Left colon (tissue), 2 donors: ENCODE data around the gene TBC1D3I. TPM values are rescaled to one million over a fixed set of nuclear protein-coding genes. Genes with fewer than 3 reads are reported as not detected.
"Not testable (repeated sequence)": the region's sequence is repeated elsewhere in the genome, so short reads cannot be mapped to it uniquely, and the experiment has no call there.

Experiments
- ATAC-seq: fragments of 200-7000 bp; cut with Tn5 transposase; one replicate; pipeline ENCODE4 v1.9.1; 2020; ENCODE audit warnings: mild to moderate bottlenecking, moderate library complexity
- DNase-seq, 2 donors: peaks; one replicate each; pipeline ENCODE4 v3.0.0-alpha.2; 2020
- intact Hi-C, 2 donors: fragments of 100-400 bp; cut with DNase I in 1 of 2; cut with micrococcal nuclease in 1 of 2; formaldehyde crosslinking; loops; one replicate each; pipeline versions ENCODE4 v1.11.2 to v1.14.0; 2022; cut with DNase I, micrococcal nuclease
- total RNA-seq, 2 donors: library from RNA; stranded (reverse); fragmentation: NEBNext Ultra II Directional; extraction: Animal tissue kit (Norgen Biotek cat#: 25700); gene quantifications; one replicate each; pipeline ENCODE4 v1.2.1, GENCODE V29; 2021
- donor health status: DM: no; HTN: no; CAD: no.
- donor health status: DM: yes; HTN: yes; CAD: no.

TBC1D3I gene
- total RNA-seq, 2 donors from 2014 or later: 0.22 to 0.70 TPM

DNA sequence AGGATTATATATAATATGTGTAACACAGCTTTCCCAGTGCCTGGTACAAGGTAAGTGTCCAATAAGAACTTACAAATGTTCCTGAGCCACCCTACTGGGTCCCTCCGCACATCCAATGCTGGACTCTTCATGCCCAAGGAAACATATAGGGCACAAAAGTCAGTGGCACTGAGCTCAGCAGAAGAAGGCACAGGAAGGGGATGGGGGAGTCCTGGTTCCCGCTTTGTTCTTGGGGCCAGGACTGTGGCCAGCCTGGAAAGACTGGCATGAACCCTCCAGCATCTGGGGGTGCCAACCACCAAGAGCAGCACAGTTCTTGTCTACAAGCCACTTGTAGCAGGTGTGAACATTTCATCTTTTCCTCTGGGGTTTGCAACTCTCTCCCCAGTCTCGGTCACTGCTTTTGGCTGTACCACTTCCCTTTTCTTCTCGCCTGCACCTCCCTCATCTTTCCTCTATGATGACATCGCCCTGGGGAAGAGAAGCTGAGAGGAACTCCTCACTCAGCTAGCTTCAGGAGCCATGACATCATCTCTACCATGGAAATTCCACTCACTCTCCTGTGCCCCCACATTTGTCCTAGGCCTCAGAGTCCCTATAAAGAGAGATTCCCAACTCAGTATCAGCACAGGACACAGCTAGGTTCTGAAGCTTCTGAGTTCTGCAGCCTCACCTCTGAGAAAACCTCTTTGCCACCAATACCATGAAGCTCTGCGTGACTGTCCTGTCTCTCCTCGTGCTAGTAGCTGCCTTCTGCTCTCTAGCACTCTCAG lies 53.7 kb downstream of the TBC1D3I start, which contains the start of gene CCL4L2:
Gene CCL4L2, plus strand, starts transcription at position 625 of the 773 bp plus-strand sequence.
- intact Hi-C loops, DNase-seq: not testable (repeated sequence)
- ATAC-seq: peak; percentile 17

DNA sequence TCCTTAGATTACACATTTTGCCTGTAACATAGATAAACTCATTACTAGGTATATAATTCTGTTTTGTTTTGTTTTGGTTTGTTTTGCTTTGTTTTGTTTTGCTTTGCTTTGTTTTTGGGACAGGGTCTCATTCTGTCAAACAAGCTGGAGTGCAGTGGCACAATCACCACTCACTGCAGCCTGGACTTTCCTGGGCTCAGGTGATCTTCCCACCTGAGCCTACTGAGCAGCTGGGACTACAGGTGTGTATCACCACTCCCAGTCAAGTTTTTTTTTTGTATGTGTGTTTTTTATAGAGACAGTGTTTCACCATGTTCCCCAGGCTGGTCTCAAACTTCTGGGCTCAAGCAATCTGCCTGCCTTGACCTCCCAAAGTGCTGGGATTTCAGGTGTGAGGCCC lies 54.8 kb downstream of the TBC1D3I start:
- intact Hi-C loops: no loop called here
- ATAC-seq (no peak), DNase-seq (no peak)

DNA sequence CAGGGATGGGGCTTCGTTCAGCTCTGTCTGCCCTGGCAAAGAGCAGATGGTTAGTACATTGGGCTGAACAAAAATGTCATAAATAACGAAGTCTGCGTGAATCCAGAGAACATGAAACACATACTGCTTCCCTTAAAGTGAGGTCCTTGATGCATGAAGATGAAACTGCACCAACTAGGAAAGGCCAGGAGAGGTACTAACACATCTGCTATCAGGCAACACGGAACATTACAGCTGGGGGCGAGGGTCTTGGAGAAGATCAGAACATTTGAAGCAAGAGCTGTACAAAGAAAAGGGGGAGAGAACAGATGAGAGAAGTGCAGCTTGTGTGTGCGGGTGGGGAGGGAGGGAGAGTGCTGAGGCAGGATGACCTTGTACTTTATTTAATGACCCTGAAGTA lies 57.0 kb downstream of the TBC1D3I start:
- ATAC-seq, intact Hi-C loops, DNase-seq: not testable (repeated sequence)

DNA sequence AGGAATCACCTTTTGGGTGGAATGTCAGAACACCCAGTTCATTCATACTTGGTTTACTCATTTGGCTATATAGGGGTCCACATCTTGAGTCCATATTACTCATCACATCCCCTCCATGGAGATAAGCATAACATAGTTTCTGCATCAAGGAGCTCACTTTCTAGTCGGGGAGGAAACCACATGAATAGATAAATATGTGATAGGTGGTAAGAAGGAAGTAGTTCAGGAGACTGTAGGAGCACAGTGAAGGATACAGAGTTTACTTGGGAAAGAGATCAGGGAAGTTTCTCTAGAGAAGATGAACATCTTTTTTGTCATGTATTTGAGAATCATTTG lies 57.9 kb downstream of the TBC1D3I start:
- ATAC-seq, DNase-seq, intact Hi-C loops: not testable (repeated sequence)

DNA sequence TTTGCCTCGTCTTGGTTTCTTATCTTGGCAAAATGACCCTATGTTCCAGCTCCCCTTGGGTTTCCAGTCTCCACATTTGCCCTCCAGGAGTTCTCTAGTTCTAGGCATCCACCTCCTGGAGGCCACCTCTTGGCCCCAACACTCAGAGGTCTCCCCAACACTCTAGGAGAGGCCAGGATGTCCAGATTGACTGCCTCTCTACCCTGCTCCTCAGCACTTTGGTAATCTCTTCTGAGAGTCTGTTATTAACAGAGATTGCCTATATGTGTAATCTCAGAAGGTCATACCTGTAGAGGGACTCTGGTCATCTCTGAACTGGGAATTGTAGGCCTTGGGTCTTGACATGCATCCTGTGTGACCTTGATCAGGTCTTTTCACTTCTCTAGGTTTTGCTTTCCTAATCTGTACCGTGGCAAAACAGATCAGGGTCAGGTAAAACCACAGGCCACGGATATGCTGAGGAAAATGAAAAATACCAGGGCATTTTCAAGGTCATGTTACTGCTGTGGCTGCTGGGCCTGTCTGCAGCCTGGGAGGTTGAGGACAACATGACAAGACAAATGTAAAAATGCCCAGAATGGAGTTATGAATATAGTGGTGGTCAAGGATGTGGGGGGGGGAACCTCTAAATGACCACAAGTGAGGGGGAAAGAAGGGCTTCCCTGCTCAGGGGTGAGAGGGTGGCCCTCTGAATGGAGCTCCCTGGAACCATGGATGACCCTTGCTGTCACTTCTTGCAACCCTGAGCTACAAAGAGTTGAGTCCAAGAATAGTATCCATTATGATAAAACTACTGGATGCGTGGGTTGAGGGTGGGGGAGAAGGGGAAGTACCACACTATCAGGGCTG lies 58.5 kb downstream of the TBC1D3I start:
- intact Hi-C loops: no loop called here
- ATAC-seq (no peak), DNase-seq (no peak)

DNA sequence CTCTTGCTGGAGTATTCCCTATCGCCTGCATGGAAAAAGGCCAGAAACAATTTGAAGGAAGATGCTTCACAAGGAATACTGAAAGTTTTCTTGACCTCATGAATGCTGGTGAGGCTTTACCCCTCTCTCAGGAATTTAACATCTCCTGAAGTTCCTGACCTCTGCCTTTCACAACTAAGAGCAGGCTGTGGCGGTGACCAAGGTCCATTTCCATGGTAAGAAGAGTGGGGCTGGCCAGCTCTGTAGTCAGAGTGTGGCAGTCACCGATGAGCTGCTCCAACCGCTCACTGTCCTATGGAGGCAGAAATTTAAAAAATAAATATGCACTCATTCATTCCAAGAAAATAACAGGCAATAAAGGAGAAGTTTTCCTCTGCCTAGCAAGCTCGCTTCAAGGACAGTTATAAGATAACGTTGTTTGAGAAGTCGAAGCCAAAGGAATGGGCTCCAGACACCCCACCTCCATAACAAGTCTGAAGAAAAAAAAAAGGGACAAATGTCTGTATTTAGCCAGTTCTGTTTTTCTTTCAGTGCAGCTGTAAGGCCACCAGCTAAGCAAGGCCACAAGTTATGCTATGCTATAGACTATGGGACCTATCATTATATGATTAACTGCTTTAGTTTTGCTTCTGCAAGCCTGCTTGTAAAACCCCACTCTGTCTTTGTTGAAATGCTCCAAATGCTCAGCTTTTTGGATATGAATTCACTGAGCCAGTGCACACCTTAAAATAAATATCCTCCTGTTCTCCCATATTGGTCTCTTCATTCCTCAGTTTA lies 59.5 kb downstream of the TBC1D3I start:
- ATAC-seq (no peak), DNase-seq (no peak)
- intact Hi-C loops: no loop called here

Other genes starting within 250 kb of the TBC1D3I start
- gene CCL23, start 246.6 kb downstream of the TBC1D3I start, total RNA-seq: 1 to 10 TPM in 1 of 2 donors, not detected in 1; 3.7 TPM
- 1 to 10 TPM in 1 of 2 donors, under 1 TPM in 1; 0.85 to 1.2 TPM for gene CCL18, start 200.3 kb downstream of the TBC1D3I start, total RNA-seq
- gene CCL3, start 174.4 kb downstream of the TBC1D3I start, total RNA-seq: 1 to 10 TPM; 2.0 to 4.2 TPM
- gene CCL4, start 160.7 kb downstream of the TBC1D3I start, total RNA-seq: 1 to 10 TPM; 2.2 to 4.5 TPM
- 1 to 10 TPM; 7.4 to 8.9 TPM for gene TBC1D3B, start 87.9 kb downstream of the TBC1D3I start, total RNA-seq
- gene CCL3L1, start 67.8 kb downstream of the TBC1D3I start, total RNA-seq: under 1 TPM in 1 of 2 donors, not detected in 1; 0.64 TPM
- 1 to 10 TPM in 1 of 2 donors, not detected in 1; 3.0 TPM for gene CCL4L2, start 53.5 kb downstream of the TBC1D3I start, total RNA-seq
- not detected for gene TBC1D3G, start 59.3 kb upstream of the TBC1D3I start, total RNA-seq
- gene TBC1D3H, start 123.9 kb upstream of the TBC1D3I start, total RNA-seq: not detected
- gene ZNHIT3, start 222.1 kb upstream of the TBC1D3I start, total RNA-seq: 10 to 100 TPM; 23.8 to 25.7 TPM